Erythroblast (primary cell): ENCODE results near the gene SPTLC2.
"Not testable (repeated sequence)": the region's sequence is repeated elsewhere in the genome, so short reads cannot be mapped to it uniquely, and the experiment has no call there.

Source experiments
- GATA1 ChIP-seq: IDR thresholded peaks from 2 replicates; pipeline ENCODE4 v1.6.1; 2011; ENCODE audit warnings: low read depth, mild to moderate bottlenecking, control low read depth, low read length, moderate library complexity
- POLR2A ChIP-seq: IDR thresholded peaks from 2 replicates; pipeline ENCODE4 v1.6.1; 2011; ENCODE audit warnings: mild to moderate bottlenecking, low read length

DNA sequence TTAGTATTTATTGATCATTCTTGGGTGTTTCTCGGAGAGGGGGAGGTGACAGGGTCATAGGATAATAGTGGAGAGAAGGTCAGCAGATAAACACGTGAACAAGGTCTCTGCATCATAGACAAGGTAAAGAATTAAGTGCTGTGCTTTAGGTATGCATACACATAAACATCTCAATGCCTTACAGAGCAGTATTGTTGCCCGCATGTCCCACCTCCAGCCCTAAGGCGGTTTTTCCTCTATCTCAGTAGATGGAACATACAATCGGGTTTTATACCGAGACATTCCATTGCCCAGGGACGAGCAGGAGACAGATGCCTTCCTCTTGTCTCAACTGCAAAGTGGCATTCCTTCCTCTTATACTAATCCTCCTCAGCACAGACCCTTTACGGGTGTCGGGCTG is 45.1 kb upstream of the SPTLC2 start:
- TF ChIP-seq POLR2A, GATA1: not testable (repeated sequence)
